ENCODE results near the gene ZNF488.
A peak's percentile ranks its signal among the peaks of the same experiment; 100 is the strongest.

Gene ZNF488

GRCh38 chr10:47381427-47382379 is 2.4 kb downstream of the ZNF488 start:
- no peak for DNase-seq

- DNase-seq: no peak
Measured at GRCh38 chr10:47381103-47381395, 3.0 kb downstream of the ZNF488 start.

GRCh38 chr10:47380341-47381102 is 3.6 kb downstream of the ZNF488 start:
- DNase-seq: no peak

GRCh38 chr10:47379901-47380300 is 4.2 kb downstream of the ZNF488 start:
- DNase-seq: no peak

- DNase-seq: no peak
Measured at GRCh38 chr10:47379445-47379785, 4.7 kb downstream of the ZNF488 start.

GRCh38 chr10:47378606-47379444 is 5.3 kb downstream of the ZNF488 start:
- peak; percentile 6 for DNase-seq

- no peak for DNase-seq
Measured at GRCh38 chr10:47378183-47378510, 5.9 kb downstream of the ZNF488 start.

GRCh38 chr10:47376522-47377220 is 7.4 kb downstream of the ZNF488 start:
- peak; percentile 20 for DNase-seq

GRCh38 chr10:47374611-47375536 is 9.2 kb downstream of the ZNF488 start:
- no peak for DNase-seq

- DNase-seq: no peak
Measured at GRCh38 chr10:47372726-47373125, 11.4 kb downstream of the ZNF488 start.

GRCh38 chr10:47371629-47372485 is 12.2 kb downstream of the ZNF488 start:
- DNase-seq: no peak

- no peak for DNase-seq
Measured at GRCh38 chr10:47370878-47371277, 13.2 kb downstream of the ZNF488 start.

- DNase-seq: no peak
Measured at GRCh38 chr10:47370015-47370767, 13.9 kb downstream of the ZNF488 start.

GRCh38 chr10:47369251-47369894 is 14.7 kb downstream of the ZNF488 start:
- no peak for DNase-seq

- DNase-seq: no peak
Measured at GRCh38 chr10:47368431-47369180, 15.5 kb downstream of the ZNF488 start.

- no peak for DNase-seq
Measured at GRCh38 chr10:47367646-47368045, 16.4 kb downstream of the ZNF488 start.

GRCh38 chr10:47366731-47367460 is 17.2 kb downstream of the ZNF488 start:
- DNase-seq: peak; percentile 30

- no peak for DNase-seq
Measured at GRCh38 chr10:47366181-47366631, 17.9 kb downstream of the ZNF488 start.

Data from NCI-H82 (cell line).